K562 (cell line): ENCODE data around the gene BIN1. TPM values are rescaled to one million over a fixed set of nuclear protein-coding genes. Genes with fewer than 3 reads are reported as not detected.
A peak's percentile ranks its signal among the peaks of the same experiment; 100 is the strongest.

Experiments used
- ATAC-seq: fragments of 200-7000 bp; cut with Tn5 transposase; 3 replicates; pipeline ENCODE4 v1.9.1; 2020; ENCODE audit warnings: moderate library complexity
- BruUV-seq: library from RNA; stranded (reverse); fragments of 400-500 nt; replicated peaks from 2 replicates; lab custom pipeline; 2021; lab: Mats Ljungman, UMichigan
- CTCF ChIA-PET: fragments of 300-600 bp; formaldehyde crosslinking; extraction: SDS; loops from one replicate; lab custom pipeline; 2021; ENCODE audit warnings: low intra/inter-chr PET ratio; lab: Yijun Ruan, JAX
- POLR2A ChIA-PET: fragments of 300-600, 350-650 bp; sonication (Branson Sonifier 250); formaldehyde crosslinking; extraction: SDS; loops from one replicate; lab custom pipeline; 2021; ENCODE audit warnings: antibody characterized with exemption, inconsistent platforms; lab: Yijun Ruan, JAX
- DNase-seq, 4 experiments: peaks; one replicate each; pipeline versions ENCODE4 v3.0.0 to v3.0.0-alpha.2; 2011 to 2018; ENCODE audit warnings: low spot score in 3 of 4, mixed read lengths in 3 of 4; ENCODE audit errors: extremely low read depth in 1 of 4
- FAIRE-seq: peaks from 2 replicates; lab custom pipeline; 2011; peaks lifted over from hg19 to GRCh38; lab: Jason Lieb, UNC
- H2AFZ ChIP-seq: 2 replicates; pipeline ENCODE4 v1.6.0; 2011; ENCODE audit warnings: low read depth, low read length, control low read depth, inconsistent platforms
- H3K27ac ChIP-seq: fragments of 200-600 bp; 3 replicates; pipeline ENCODE4 v1.8.0; 2011; ENCODE audit warnings: low read depth, mild to moderate bottlenecking, control low read depth, inconsistent platforms, low read length, moderate library complexity, mixed read lengths; ENCODE audit errors: extremely low read depth
- H3K27me3 ChIP-seq, 2 experiments: fragments of 300-600 bp in 1 of 2; 2 replicates in 1 of 2; 3 replicates in 1 of 2; pipeline versions ENCODE4 v1.6.0 to v1.8.0; 2011; ENCODE audit warnings: inconsistent platforms in 2 of 2, low read length in 2 of 2, mild to moderate bottlenecking in 1 of 2, mixed read lengths in 1 of 2, moderate library complexity in 1 of 2; ENCODE audit not compliant: control insufficient read depth in 2 of 2, insufficient read depth in 2 of 2
- H3K36me3 ChIP-seq: fragments of 300-600 bp; 3 replicates; pipeline ENCODE4 v1.8.0; 2011; ENCODE audit warnings: mild to moderate bottlenecking, low read length, inconsistent platforms; ENCODE audit not compliant: control insufficient read depth, insufficient read depth
- H3K4me1 ChIP-seq, 2 experiments: fragments of 200-600 bp in 1 of 2; replicated peaks in 1 of 2; 2 replicates in 1 of 2; 3 replicates in 1 of 2; pipeline versions ENCODE4 v1.5.1 to v1.8.0; 2011; ENCODE audit warnings: inconsistent platforms in 2 of 2, low read length in 2 of 2, mild to moderate bottlenecking in 1 of 2, mixed read lengths in 1 of 2, moderate library complexity in 1 of 2; ENCODE audit not compliant: control insufficient read depth in 2 of 2, insufficient read depth in 2 of 2
- H3K4me2 ChIP-seq: 2 replicates; pipeline ENCODE4 v1.6.1; 2011; ENCODE audit warnings: low read length, control low read depth, inconsistent platforms, mixed read lengths; ENCODE audit not compliant: insufficient read depth
- H3K4me3 ChIP-seq: fragments of 200-600 bp; sonication (generic), shearing (Covaris generic); 2 replicates; pipeline ENCODE4 v1.5.1; 2016; ENCODE audit warnings: control low read depth, inconsistent platforms
- H3K79me2 ChIP-seq: fragments of 200-600 bp; 3 replicates; pipeline ENCODE4 v1.8.0; 2011; ENCODE audit warnings: low read length, inconsistent platforms; ENCODE audit not compliant: control insufficient read depth, insufficient read depth
- H3K9ac ChIP-seq, 2 experiments: 2 replicates each; pipeline versions ENCODE4 v1.6.0 to v1.6.1; 2011; ENCODE audit warnings: low read depth in 2 of 2, low read length in 2 of 2, control low read depth in 1 of 2, inconsistent platforms in 1 of 2, mild to moderate bottlenecking in 1 of 2, mixed read lengths in 1 of 2; ENCODE audit not compliant: insufficient read depth in 1 of 2
- H3K9me1 ChIP-seq: one replicate; pipeline ENCODE4 v1.6.0; 2011; ENCODE audit warnings: inconsistent platforms, mild to moderate bottlenecking, low read length, moderate library complexity; ENCODE audit not compliant: control insufficient read depth, insufficient read depth
- H3K9me3 ChIP-seq: replicated peaks from 2 replicates; pipeline ENCODE4 v1.5.1; 2011; ENCODE audit warnings: low read depth, low read length, inconsistent platforms; ENCODE audit not compliant: control insufficient read depth, insufficient read depth
- H4K20me1 ChIP-seq: replicated peaks from 2 replicates; pipeline ENCODE4 v1.6.1; 2011; ENCODE audit warnings: low read length, inconsistent platforms, mixed read lengths; ENCODE audit not compliant: control insufficient read depth, insufficient read depth
- AFF4 ChIP-seq: sonication (generic); formaldehyde crosslinking; IDR thresholded peaks from 2 replicates; pipeline ENCODE4 v1.8.0; 2023; ENCODE audit warnings: mild to moderate bottlenecking, missing genetic modification reagents
- BDP1 ChIP-seq: IDR thresholded peaks from 3 replicates; pipeline ENCODE4 v1.6.1; 2011; ENCODE audit not compliant: insufficient read length, insufficient read depth
- ELF2 ChIP-seq: fragments of 250-450 bp; sonication (Bioruptor Pico); IDR thresholded peaks from 2 replicates; pipeline ENCODE4 v1.5.0; 2021; ENCODE audit warnings: mild to moderate bottlenecking
- ELK1 ChIP-seq: sonication (generic); formaldehyde crosslinking; IDR thresholded peaks from 2 replicates; pipeline ENCODE4 v1.8.1; 2022; ENCODE audit warnings: missing genetic modification reagents
- KAT2B ChIP-seq: IDR thresholded peaks from one replicate; pipeline ENCODE4 v1.6.1; 2012; ENCODE audit warnings: low read depth, mild to moderate bottlenecking, control low read depth, inconsistent platforms, low read length, moderate library complexity
- MED1 ChIP-seq: sonication (generic); formaldehyde crosslinking; IDR thresholded peaks from 2 replicates; pipeline ENCODE4 v1.8.1; 2023; ENCODE audit warnings: missing genetic modification reagents, borderline replicate concordance
- POLR2H ChIP-seq: IDR thresholded peaks from 2 replicates; pipeline ENCODE4 v1.6.1; 2016; ENCODE audit warnings: missing genetic modification characterization, low read depth, mild to moderate bottlenecking, control low read depth, missing compliant biosample characterization, moderate library complexity
- TBL1XR1 ChIP-seq, 2 experiments: IDR thresholded peaks; 2 replicates each; pipeline ENCODE4 v1.6.1; 2012; ENCODE audit warnings: improper control_type of control experiment in 2 of 2, low read length in 2 of 2, mild to moderate bottlenecking in 1 of 2
- TGIF2 ChIP-seq: sonication (generic); formaldehyde crosslinking; IDR thresholded peaks from 2 replicates; pipeline ENCODE4 v1.8.1; 2022; ENCODE audit warnings: mild to moderate bottlenecking, missing genetic modification reagents, moderate library complexity
- YY1 ChIP-seq, 3 experiments: IDR thresholded peaks; 2 replicates each; pipeline ENCODE4 v1.6.1; 2011; ENCODE audit warnings: low read length in 2 of 3, mild to moderate bottlenecking in 2 of 3, moderate library complexity in 2 of 3, borderline replicate concordance in 1 of 3, control low read depth in 1 of 3, low read depth in 1 of 3; ENCODE audit not compliant: insufficient read depth in 3 of 3, insufficient replicate concordance in 2 of 3, control insufficient read depth in 1 of 3, insufficient read length in 1 of 3; ENCODE audit errors: extremely low read depth in 1 of 3
- ZBTB11 ChIP-seq, 3 experiments: fragments of 200-800 bp in 1 of 3; fragments of 250-450 bp in 1 of 3; fragments of 450-650 bp in 1 of 3; sonication (Bioruptor Pico) in 1 of 3; sonication (Bioruptor generic) in 1 of 3; formaldehyde crosslinking in 1 of 3; IDR thresholded peaks; 2 replicates each; pipeline versions ENCODE4 v1.6.1 to v1.8.0; 2016 to 2022; ENCODE audit warnings: mild to moderate bottlenecking in 2 of 3, missing genetic modification characterization in 2 of 3, missing compliant biosample characterization in 1 of 3, moderate library complexity in 1 of 3
- ZNF232 ChIP-seq: sonication (generic); formaldehyde crosslinking; IDR thresholded peaks from 2 replicates; pipeline ENCODE4 v1.8.0; 2022; ENCODE audit warnings: mild to moderate bottlenecking, missing genetic modification reagents
- ZNF644 ChIP-seq: fragments of 200-800 bp; sonication (Bioruptor generic); IDR thresholded peaks from 2 replicates; pipeline ENCODE4 v1.6.1; 2016; ENCODE audit warnings: low read depth, missing genetic modification characterization, missing compliant biosample characterization
- WGBS: fragments of 100-300 bp; shearing (Covaris generic); methylation state at CpG from one replicate; pipeline ENCODE4 v1.1.6; 2016; ENCODE audit warnings: low coverage, mixed read lengths; ENCODE audit not compliant: insufficient coverage; ENCODE audit errors: missing lambda C conversion rate; 5-methylcytosine and 5-hydroxymethylcytosine counted together
- in situ Hi-C: fragments of 300-500 bp; cut with MboI; formaldehyde crosslinking; loops from 4 replicates; pipeline ENCODE4 v1.15.0; 2018; ENCODE audit warnings: inconsistent platforms, mixed read lengths
- intact Hi-C: fragments of 100-400 bp; cut with micrococcal nuclease; formaldehyde crosslinking; loops from 2 replicates; pipeline ENCODE4 v1.14.2; 2022
- polyA plus RNA-seq, 8 experiments: library from polyadenylated mRNA; depleted of rRNA in 4 of 8; stranded (reverse) in 5 of 8; unstranded in 3 of 8; fragments of >200 nt; fragmentation: Nextera tagmentation in 2 of 8; fragmentation: Illumina TruSeq in 1 of 8; extraction: Ambion mirVana in 2 of 8; extraction: Trizol in 1 of 8; gene quantifications; 2 replicates each; pipeline versions ENCODE4 v1.2.1 to v1.2.3, GENCODE V29; 2011 to 2014; ENCODE audit warnings: inconsistent platforms in 1 of 8, missing spikeins in 1 of 8
- total RNA-seq, 7 experiments: library from RNA; depleted of rRNA in 6 of 7; stranded (reverse); fragments of >200 nt in 6 of 7; fragmentation: Illumina TruSeq in 2 of 7; extraction: Trizol in 2 of 7; gene quantifications; 2 replicates each; pipeline versions ENCODE4 v1.2.1 to v1.2.3, GENCODE V29; 2011 to 2021; ENCODE audit warnings: low replicate concordance in 1 of 7

Gene BIN1
- total and polyA plus RNA-seq, 9 of the 15 experiments (the other 6 are each of a cell fraction or from before 2014, with no cell fraction given): 0.04 to 2.8 (median 0.79) TPM; not detected in 1

- intact Hi-C loops: no loop called here
- 6% methylated on average over 6 of the region's 6 CpGs for WGBS
- POLR2A ChIA-PET: no interaction called here
- TF ChIP-seq YY1 (IDR thresholded peaks at IDR 0.05; ENCODE audit: borderline replicate concordance in 1 of 3, control insufficient read depth in 1 of 3, extremely low read depth in 1 of 3, insufficient read depth in 3 of 3, insufficient read length in 1 of 3, insufficient replicate concordance in 2 of 3, low read depth in 1 of 3, low read length in 2 of 3) (no peak), TBL1XR1 (IDR thresholded peaks at IDR 0.05; ENCODE audit: low read length in 2 of 2) (no peak), KAT2B (no peak), ZNF644 (tag) (no peak), MED1 (CRISPR knock-in tag) (no peak), BDP1 (no peak), TGIF2 (CRISPR knock-in tag) (no peak), ZBTB11 (CRISPR knock-in tag; IDR thresholded peaks at IDR 0.05) (no peak), POLR2H (tag) (no peak), ELF2 (no peak), ELK1 (CRISPR knock-in tag) (no peak), AFF4 (CRISPR knock-in tag) (no peak), ZNF232 (CRISPR knock-in tag) (no peak)
These were observed 14.6 kb downstream of the BIN1 start for GRCh38 chr2:127092306-127092705.

More at GRCh38 chr2:127092306-127092705, 14.6 kb downstream of the BIN1 start:
- H3K9ac ChIP-seq: peak overlapping the region in 1 of 2 experiments; percentile 40; a peak in 1 of 4 replicates
- no peaks in the 10 kb centered on the region for H3K9me1 ChIP-seq
- no peak overlapping the region for H2AFZ ChIP-seq
- DNase-seq (no peak), ATAC-seq (no peak), FAIRE-seq (no peak)
- peaks cover 0 to 18% of the 10 kb centered on the region in 2 experiments; a peak in 2 of 5 replicates for H3K4me1 ChIP-seq
- H4K20me1 ChIP-seq: peaks cover 8% of the 10 kb centered on the region; the same call in 1 of the 2 replicates
- BruUV-seq: no TSS peak
- H3K36me3 ChIP-seq: no peaks in the 10 kb centered on the region
- H3K79me2 ChIP-seq: no peaks in the 10 kb centered on the region
- no peaks in the 10 kb centered on the region for H3K9me3 ChIP-seq
- H3K4me3 ChIP-seq: no peak overlapping the region
- in situ Hi-C loops: no loop called here
- H3K27me3 ChIP-seq: peaks cover 0 to 59% of the 10 kb centered on the region in 2 experiments; a peak in 4 of 5 replicates
- no peak overlapping the region for H3K27ac ChIP-seq
- CTCF ChIA-PET: no interaction called here
- no peak overlapping the region for H3K4me2 ChIP-seq
